NOMO-1 (cell line): ENCODE results near the gene TRIM45.
A peak's percentile ranks its signal among the peaks of the same experiment; 100 is the strongest.
"Not testable (repeated sequence)": the region's sequence is repeated elsewhere in the genome, so short reads cannot be mapped to it uniquely, and the experiment has no call there.

Experiments used
- DNase-seq, 2 experiments: peaks; one replicate each; lab custom pipeline; 2025; ENCODE audit not compliant: unreplicated experiment in 2 of 2; lab: John Stamatoyannopoulos, UW

TRIM45 gene

GRCh38 chr1:117135329-117135728 is 13.8 kb upstream of the TRIM45 start:
- no peak for DNase-seq

- DNase-seq, result no peak
Measured at GRCh38 chr1:117130526-117130925, 9.0 kb upstream of the TRIM45 start.

GRCh38 chr1:117128323-117129079 is 7.0 kb upstream of the TRIM45 start:
- peak in 1 of 2 experiments; percentile 39 for DNase-seq

GRCh38 chr1:117127795-117128194 is 6.2 kb upstream of the TRIM45 start:
- DNase-seq, result no peak

GRCh38 chr1:117124661-117125060 is 3.1 kb upstream of the TRIM45 start:
- DNase-seq, result no peak

GRCh38 chr1:117123274-117123673 is 1.7 kb upstream of the TRIM45 start:
- no peak for DNase-seq

- no peak for DNase-seq
Measured at GRCh38 chr1:117122330-117123025, 929 bp upstream of the TRIM45 start.

- peak in 1 of 2 experiments; percentile 30 for DNase-seq
Measured at GRCh38 chr1:117120774-117121588, 568 bp downstream of the TRIM45 start.

GRCh38 chr1:117119144-117119543 is 2.4 kb downstream of the TRIM45 start:
- DNase-seq, result not testable (repeated sequence)

GRCh38 chr1:117118137-117118536 is 3.4 kb downstream of the TRIM45 start:
- DNase-seq, result no peak

- DNase-seq, result no peak
Measured at GRCh38 chr1:117117697-117118096, 3.9 kb downstream of the TRIM45 start.

- DNase-seq, result no peak
Measured at GRCh38 chr1:117116784-117117130, 4.8 kb downstream of the TRIM45 start.

GRCh38 chr1:117116090-117116783 is 5.3 kb downstream of the TRIM45 start:
- no peak for DNase-seq

- no peak for DNase-seq
Measured at GRCh38 chr1:117114877-117115276, 6.7 kb downstream of the TRIM45 start.

- no peak for DNase-seq
Measured at GRCh38 chr1:117113199-117113598, 8.3 kb downstream of the TRIM45 start.

- DNase-seq, result no peak
Measured at GRCh38 chr1:117112047-117112717, 9.4 kb downstream of the TRIM45 start.

GRCh38 chr1:117110774-117111173 is 10.8 kb downstream of the TRIM45 start:
- DNase-seq, result no peak

- DNase-seq, result no peak
Measured at GRCh38 chr1:117107364-117107763, 14.2 kb downstream of the TRIM45 start.

GRCh38 chr1:117106478-117106877 is 15.1 kb downstream of the TRIM45 start:
- DNase-seq, result no peak

- DNase-seq, result no peak
Measured at GRCh38 chr1:117105722-117106121, 15.8 kb downstream of the TRIM45 start.
